8988T (cell line): ENCODE results near the gene ANKRD36C.
"Not testable (repeated sequence)": the region's sequence is repeated elsewhere in the genome, so short reads cannot be mapped to it uniquely, and the experiment has no call there.

ENCODE experiments used
- DNase-seq: peaks from one replicate; pipeline ENCODE4 v3.0.0; 2011

ANKRD36C gene

DNA sequence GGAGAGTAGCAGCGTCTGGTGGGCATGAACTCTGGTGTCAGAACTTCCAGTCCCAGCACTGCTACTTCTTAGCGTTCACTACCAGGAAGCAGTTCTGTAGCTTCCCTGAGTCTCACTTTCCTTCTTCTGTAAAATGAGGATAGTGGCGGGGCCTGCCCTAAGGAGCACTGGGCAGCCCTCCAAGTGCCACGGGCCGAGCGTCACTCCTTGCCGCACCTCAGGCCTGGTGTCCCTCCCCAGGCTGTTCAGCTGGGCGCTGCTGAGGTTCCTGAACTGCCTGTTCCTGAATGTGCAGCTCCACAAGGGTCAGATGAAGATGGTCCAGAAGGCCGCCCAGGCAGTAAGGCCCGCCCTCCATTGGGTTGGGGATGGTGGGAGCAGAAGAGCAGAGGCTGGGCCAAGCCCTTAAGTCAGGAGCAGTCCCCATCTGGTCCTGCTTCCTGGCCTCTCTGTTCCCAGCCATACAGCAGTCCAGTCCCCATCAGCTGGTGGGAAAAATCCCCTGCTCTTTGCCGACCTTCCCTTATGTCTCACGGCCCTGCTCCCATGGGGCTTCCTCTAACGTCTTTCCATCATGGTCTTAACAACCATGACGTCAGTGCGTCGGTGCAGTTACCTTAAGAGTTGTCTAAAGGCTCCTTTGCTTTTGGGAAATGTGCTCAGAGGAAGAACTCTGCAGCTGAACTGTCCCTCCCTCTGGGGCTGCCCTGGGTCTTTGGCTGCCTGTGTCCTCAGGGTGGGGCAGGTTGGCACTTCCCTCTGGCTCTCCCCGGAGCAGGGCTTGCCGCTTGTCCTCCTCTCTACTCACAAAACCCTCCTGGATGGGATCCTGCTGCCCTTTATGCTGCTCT is 195.2 kb downstream of the ANKRD36C start:
- not testable (repeated sequence) for DNase-seq

DNA sequence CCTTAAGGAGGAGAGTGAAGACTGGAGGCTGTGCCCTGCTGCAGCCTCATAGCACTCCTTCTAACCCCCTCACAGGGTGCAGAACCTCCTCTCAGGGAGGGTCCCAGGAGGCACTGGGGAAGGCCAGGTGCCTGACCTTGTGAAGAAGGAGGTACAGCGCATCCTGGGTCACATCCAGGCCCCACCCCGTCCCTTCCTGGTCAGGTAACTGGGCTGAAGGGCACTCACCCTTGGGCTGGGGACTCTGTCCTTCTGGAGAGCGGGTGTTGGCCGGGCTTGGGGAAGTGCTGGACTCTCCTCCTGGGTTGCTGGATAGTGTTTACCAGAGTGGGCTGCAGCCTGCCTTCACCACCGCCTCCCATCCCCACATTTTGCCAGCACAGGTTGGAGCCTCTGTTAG is 197.7 kb downstream of the ANKRD36C start:
- not testable (repeated sequence) for DNase-seq

DNA sequence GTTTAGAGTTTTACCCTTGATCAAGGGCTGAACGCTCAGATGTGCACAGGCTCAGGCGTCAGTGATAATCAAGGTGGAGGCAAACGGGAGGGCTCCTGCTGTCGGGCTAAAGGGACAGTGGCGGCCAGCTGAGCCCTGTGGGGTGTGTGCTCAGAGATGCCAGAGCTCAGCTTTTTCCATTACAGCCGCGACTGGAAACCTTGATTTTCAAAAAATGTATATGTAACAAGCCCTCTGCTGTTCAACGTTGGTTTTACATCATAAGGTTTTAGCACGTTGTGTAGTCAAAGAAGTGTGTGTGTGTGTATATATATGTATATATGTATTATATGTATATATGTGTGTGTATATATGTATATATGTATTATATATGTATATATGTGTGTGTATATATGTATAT is 201.4 kb downstream of the ANKRD36C start:
- not testable (repeated sequence) for DNase-seq

DNA sequence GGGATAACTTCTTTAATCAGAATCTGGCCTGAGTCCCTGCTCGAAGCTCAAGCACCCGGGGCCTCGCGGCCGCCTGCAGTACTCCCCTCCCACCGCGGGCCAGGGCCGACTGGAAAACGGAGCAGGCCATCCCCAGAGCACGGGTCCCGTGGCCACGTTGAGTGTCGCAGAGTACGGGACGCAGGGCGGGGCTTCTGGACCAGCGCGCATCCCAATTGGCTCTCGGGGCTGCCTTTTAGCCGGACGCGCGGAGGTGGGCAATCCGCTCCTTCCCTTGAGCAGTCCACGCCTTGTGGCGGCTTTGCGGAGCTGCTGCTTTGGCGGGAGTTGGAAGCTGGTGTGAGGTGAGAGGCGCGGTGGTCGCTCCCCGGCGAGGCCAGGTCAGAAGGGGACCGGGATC is 202.2 kb downstream of the ANKRD36C start:
- not testable (repeated sequence) for DNase-seq

DNA sequence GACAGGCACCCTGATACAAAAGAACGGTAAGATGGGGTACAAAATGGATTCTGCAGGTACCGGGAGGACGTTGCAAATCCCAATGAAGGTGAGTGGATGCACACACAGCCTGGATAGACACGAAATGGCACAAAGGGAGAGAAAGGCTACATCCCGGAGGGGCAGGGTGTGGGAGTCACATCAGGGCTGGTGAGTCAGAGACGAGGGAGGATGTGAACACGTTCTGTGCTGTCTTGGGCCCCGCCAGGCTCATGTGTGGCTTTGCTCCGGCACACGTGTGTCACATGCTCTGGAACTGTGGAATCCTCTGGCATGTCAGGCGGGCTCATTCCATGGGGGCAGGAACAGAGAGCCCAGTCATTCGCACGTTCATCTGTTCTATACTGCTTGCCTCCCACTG is 203.0 kb downstream of the ANKRD36C start:
- not testable (repeated sequence) for DNase-seq
